ENCODE data around the gene PPT1. TPM values are rescaled to one million over a fixed set of nuclear protein-coding genes. Genes with fewer than 3 reads are reported as not detected.

The PPT1 gene
- total RNA-seq, 1 experiment from 2014 or later: 154 TPM

DNA sequence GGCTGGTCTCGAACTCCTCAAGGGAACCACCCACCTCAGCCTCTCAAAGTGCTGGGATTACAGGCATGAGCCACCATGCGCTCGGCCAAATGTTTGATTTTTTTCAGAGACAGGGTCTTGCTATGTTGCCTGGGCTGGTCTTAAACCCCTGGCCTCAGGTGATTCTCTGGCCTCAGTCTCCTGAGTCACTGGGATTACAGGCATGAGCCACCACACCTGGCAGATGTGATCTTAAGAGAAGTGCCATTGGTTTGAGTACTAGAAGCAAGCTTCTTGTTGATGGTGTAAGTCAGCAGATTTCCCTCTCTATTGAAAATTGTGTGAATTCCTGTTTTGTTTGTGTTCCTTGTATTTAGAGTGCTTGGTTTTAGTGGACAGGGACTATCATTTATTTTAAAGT, 51.3 kb downstream of the PPT1 start:
- BruUV-seq (replicated peaks): no TSS peak
- ChIA-PET CTCF (no interaction called here), POLR2A (ENCODE audit: unreplicated experiment) (no interaction called here)
- no peak overlapping the region for H3K4me2 ChIP-seq
- peaks cover 32% of the 10 kb centered on the region for H3F3A ChIP-seq (ENCODE audit: insufficient read depth, low read depth)
- H3K9me3 ChIP-seq (ENCODE audit: insufficient read depth, low read depth): no peaks in the 10 kb centered on the region
- H3K27me3 ChIP-seq (ENCODE audit: insufficient read depth, low read depth): no peaks in the 10 kb centered on the region
- peaks cover 60% of the 10 kb centered on the region for H4K20me1 ChIP-seq (ENCODE audit: insufficient read depth)
- no peak for TF ChIP-seq CTCF (conservative IDR thresholded peaks at IDR 0.05)
- H3K9me2 ChIP-seq (ENCODE audit: insufficient read depth): no peaks in the 10 kb centered on the region
- H3K27ac ChIP-seq: no peak overlapping the region
- no peak for DNase-seq
- H3K36me3 ChIP-seq (ENCODE audit: low read depth): peaks cover 23% of the 10 kb centered on the region
- peaks cover 25% of the 10 kb centered on the region for H3K4me1 ChIP-seq (replicated peaks; ENCODE audit: insufficient read depth)
- H2AFZ ChIP-seq: no peak overlapping the region
- H3K4me3 ChIP-seq: no peak overlapping the region
- intact Hi-C loops (cut with micrococcal nuclease; ENCODE audit: unreplicated experiment): no loop called here
- H3K79me2 ChIP-seq (ENCODE audit: low read depth): peaks cover 96% of the 10 kb centered on the region

GRCh38 chr1:40045182-40045581, 51.9 kb downstream of the PPT1 start:
- POLR2A ChIA-PET (ENCODE audit: unreplicated experiment): no interaction called here
- CTCF ChIA-PET: no interaction called here
- BruUV-seq (replicated peaks): no TSS peak

GRCh38 chr1:40044110-40044509, 52.9 kb downstream of the PPT1 start:
- Histone ChIP-seq H3K4me2 (peak overlapping the region; percentile 1; the same call in 1 of the 2 replicates), H2AFZ (no peak overlapping the region), H3K36me3 (ENCODE audit: low read depth) (peaks cover 18% of the 10 kb centered on the region), H4K20me1 (ENCODE audit: insufficient read depth) (peaks cover 51% of the 10 kb centered on the region), H3K4me1 (replicated peaks; ENCODE audit: insufficient read depth) (peaks cover 29% of the 10 kb centered on the region), H3K27me3 (ENCODE audit: insufficient read depth, low read depth) (no peaks in the 10 kb centered on the region), H3K9me2 (ENCODE audit: insufficient read depth) (no peaks in the 10 kb centered on the region), H3K9me3 (ENCODE audit: insufficient read depth, low read depth) (no peaks in the 10 kb centered on the region), H3K4me3 (no peak overlapping the region), H3F3A (ENCODE audit: insufficient read depth, low read depth) (peaks cover 36% of the 10 kb centered on the region), H3K79me2 (ENCODE audit: low read depth) (peaks cover 82% of the 10 kb centered on the region), H3K27ac (0 out of 2 replicates have a peak overlapping the region, but pooled peaks have one; percentile 25)
- POLR2A ChIA-PET (ENCODE audit: unreplicated experiment): no interaction called here
- intact Hi-C loops (cut with micrococcal nuclease; ENCODE audit: unreplicated experiment): no loop called here
- no TSS peak for BruUV-seq (replicated peaks)
- TF ChIP-seq CTCF (conservative IDR thresholded peaks at IDR 0.05) (no peak), EZH2 (IDR thresholded peaks at IDR 0.05; ENCODE audit: low read depth) (no peak)
- no peak for DNase-seq
- CTCF ChIA-PET: interaction anchor here (0.6 kb wide), 1 partner anchor 484 kb away, joined by 5 read pairs; no protein-coding TSS in a partner anchor

More at GRCh38 chr1:40045182-40045581, 51.9 kb downstream of the PPT1 start:
- Histone ChIP-seq H3F3A (ENCODE audit: insufficient read depth, low read depth) (peaks cover 32% of the 10 kb centered on the region), H3K4me3 (no peak overlapping the region), H4K20me1 (ENCODE audit: insufficient read depth) (peaks cover 60% of the 10 kb centered on the region), H2AFZ (no peak overlapping the region), H3K36me3 (ENCODE audit: low read depth) (peaks cover 23% of the 10 kb centered on the region), H3K4me2 (no peak overlapping the region), H3K79me2 (ENCODE audit: low read depth) (peaks cover 92% of the 10 kb centered on the region), H3K27me3 (ENCODE audit: insufficient read depth, low read depth) (no peaks in the 10 kb centered on the region), H3K4me1 (replicated peaks; ENCODE audit: insufficient read depth) (peaks cover 25% of the 10 kb centered on the region), H3K27ac (no peak overlapping the region), H3K9me2 (ENCODE audit: insufficient read depth) (no peaks in the 10 kb centered on the region), H3K9me3 (ENCODE audit: insufficient read depth, low read depth) (no peaks in the 10 kb centered on the region)
- DNase-seq: no peak
- TF ChIP-seq CTCF (conservative IDR thresholded peaks at IDR 0.05) (no peak), EZH2 (IDR thresholded peaks at IDR 0.05; ENCODE audit: low read depth) (no peak)
- intact Hi-C loops (cut with micrococcal nuclease; ENCODE audit: unreplicated experiment): no loop called here

Measured in PC-9 (cell line).